Cerebellar nuclear complex (tissue), 1 donor: ENCODE measurements around the gene WIPF2.
"Not testable (repeated sequence)": the region's sequence is repeated elsewhere in the genome, so short reads cannot be mapped to it uniquely, and the experiment has no call there.

Experiments
- DNase-seq, 2 experiments: peaks; one replicate each; lab custom pipeline; 2025; lab: John Stamatoyannopoulos, UW

WIPF2 gene

GRCh38 chr17:40192961-40193360 lies 26.1 kb upstream of the WIPF2 start:
- DNase-seq: no peak

GRCh38 chr17:40194821-40195220 lies 24.3 kb upstream of the WIPF2 start:
- DNase-seq: no peak

- DNase-seq: no peak
Observed at GRCh38 chr17:40197550-40197949, 21.6 kb upstream of the WIPF2 start.

- not testable (repeated sequence) for DNase-seq
Observed at GRCh38 chr17:40197965-40198456, 21.1 kb upstream of the WIPF2 start.

GRCh38 chr17:40198576-40198975 lies 20.5 kb upstream of the WIPF2 start:
- DNase-seq: no peak

- DNase-seq: no peak
Observed at GRCh38 chr17:40203131-40203530, 16.0 kb upstream of the WIPF2 start.

- DNase-seq: not testable (repeated sequence)
Observed at GRCh38 chr17:40206193-40206592, 12.9 kb upstream of the WIPF2 start.

- DNase-seq: no peak
Observed at GRCh38 chr17:40209404-40210093, 9.6 kb upstream of the WIPF2 start.

GRCh38 chr17:40213914-40214313 lies 5.2 kb upstream of the WIPF2 start:
- DNase-seq: not testable (repeated sequence)

- DNase-seq: no peak
Observed at GRCh38 chr17:40218006-40218739, 931 bp upstream of the WIPF2 start.

- no peak for DNase-seq
Observed at GRCh38 chr17:40219594-40220338, 662 bp downstream of the WIPF2 start.

GRCh38 chr17:40224718-40225550 lies 5.8 kb downstream of the WIPF2 start:
- no peak for DNase-seq

GRCh38 chr17:40229146-40229545 lies 10.0 kb downstream of the WIPF2 start:
- not testable (repeated sequence) for DNase-seq

GRCh38 chr17:40230670-40231069 lies 11.6 kb downstream of the WIPF2 start:
- DNase-seq: no peak

- not testable (repeated sequence) for DNase-seq
Observed at GRCh38 chr17:40231928-40232327, 12.8 kb downstream of the WIPF2 start.

GRCh38 chr17:40241252-40241834 lies 22.2 kb downstream of the WIPF2 start:
- DNase-seq: no peak

GRCh38 chr17:40242774-40243173 lies 23.7 kb downstream of the WIPF2 start:
- no peak for DNase-seq

- no peak for DNase-seq
Observed at GRCh38 chr17:40243761-40244160, 24.7 kb downstream of the WIPF2 start.

- no peak for DNase-seq
Observed at GRCh38 chr17:40244255-40244654, 25.2 kb downstream of the WIPF2 start.

GRCh38 chr17:40247926-40248495 lies 28.9 kb downstream of the WIPF2 start:
- DNase-seq: no peak

GRCh38 chr17:40248507-40248906 lies 29.4 kb downstream of the WIPF2 start:
- no peak for DNase-seq
